Thoracic aorta (tissue), 2 donors: Measurements from ENCODE around the gene ZNRF3. TPM values are rescaled to one million over a fixed set of nuclear protein-coding genes. Genes with fewer than 3 reads are reported as not detected.

Experiments used
- ATAC-seq: fragments of 150-250 bp; one replicate; pipeline ENCODE4 v1.8.0; 2017; ENCODE audit warnings: low read depth; ENCODE audit not compliant: insufficient number of reproducible peaks, low FRiP score
- DNase-seq: peaks from one replicate; pipeline ENCODE4 v3.0.0-alpha.2; 2020; ENCODE audit warnings: low spot score
- H3K27ac ChIP-seq, 2 donors: fragments of 200-600 bp; sonication (generic); 1 replicate in 1 of 2; 2 replicates in 1 of 2; pipeline ENCODE4 v1.5.1; 2016; ENCODE audit warnings: mild to moderate bottlenecking in 2 of 2, moderate library complexity in 2 of 2
- H3K27me3 ChIP-seq: fragments of 200-600 bp; sonication (generic); replicated peaks from 2 replicates; pipeline ENCODE4 v1.6.0; 2016; ENCODE audit warnings: mild to moderate bottlenecking; ENCODE audit not compliant: insufficient read depth
- H3K36me3 ChIP-seq: fragments of 200-600 bp; sonication (generic); one replicate; pipeline ENCODE4 v1.5.1; 2016
- H3K4me1 ChIP-seq, 2 donors: fragments of 200-600 bp; sonication (generic); 1 replicate in 1 of 2; 2 replicates in 1 of 2; pipeline versions ENCODE4 v1.5.1 to v1.6.0; 2016; ENCODE audit warnings: low read depth in 2 of 2, mild to moderate bottlenecking in 1 of 2; ENCODE audit not compliant: control insufficient read depth in 1 of 2
- H3K4me3 ChIP-seq: fragments of 200-600 bp; sonication (generic); 2 replicates; pipeline ENCODE4 v1.5.1; 2016; ENCODE audit warnings: mild to moderate bottlenecking
- H3K9me3 ChIP-seq: fragments of 200-600 bp; sonication (generic); 2 replicates; pipeline ENCODE4 v1.5.1; 2016
- CTCF ChIP-seq: fragments of 200-600 bp; sonication (generic); IDR thresholded peaks from one replicate; pipeline ENCODE4 v1.5.1; 2019; ENCODE audit warnings: antibody characterized with exemption
- total RNA-seq, 2 donors: library from RNA; depleted of rRNA; stranded (reverse); fragments of >200 nt; gene quantifications; one replicate each; pipeline versions ENCODE4 v1.1.0 to v1.2.3, GENCODE V29; 2016

ZNRF3 gene
- total RNA-seq, 2 donors from 2014 or later, result 17.2 to 23.1 TPM

GRCh38 chr22:29060931-29061330, 177.6 kb downstream of the ZNRF3 start:
- no peak overlapping the region for H3K4me3 ChIP-seq
- H3K4me1 ChIP-seq, result no peaks in the 10 kb centered on the region
- no peak overlapping the region for H3K27ac ChIP-seq
- H3K9me3 ChIP-seq, result no peaks in the 10 kb centered on the region
- TF ChIP-seq CTCF, result no peak
- H3K27me3 ChIP-seq, result no peaks in the 10 kb centered on the region
- DNase-seq (no peak), ATAC-seq (no peak)
- H3K36me3 ChIP-seq, result no peaks in the 10 kb centered on the region

DNA sequence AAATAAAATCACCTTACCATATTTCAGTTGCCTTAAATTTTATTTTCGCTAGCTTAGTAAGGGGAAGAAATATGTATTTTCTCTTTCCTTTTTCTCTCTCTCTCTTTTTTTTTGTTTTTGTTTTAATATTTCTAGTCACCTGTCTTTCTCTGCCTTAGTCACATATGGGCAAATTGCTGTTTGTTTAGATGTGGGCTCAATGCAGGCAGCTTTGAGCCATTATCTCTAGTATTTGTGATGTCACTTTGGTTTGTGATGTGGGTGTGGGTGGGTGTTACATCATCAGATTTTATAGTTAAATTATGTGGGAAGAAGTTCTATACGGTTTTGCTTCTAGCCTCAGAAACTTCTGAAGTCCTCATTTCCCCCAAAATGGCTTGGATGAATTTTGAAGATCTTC, 178.4 kb downstream of the ZNRF3 start, which contains the start of gene C22orf31:
TSS of gene C22orf31 (minus strand) at position 59 of the 400 bp plus-strand sequence. CDS start at position 20, 39 bp downstream.
- Histone ChIP-seq H3K4me1 (no peaks in the 10 kb centered on the region), H3K9me3 (no peaks in the 10 kb centered on the region), H3K36me3 (no peaks in the 10 kb centered on the region), H3K4me3 (no peak within 1 kb of the TSS), H3K27me3 (no peaks in the 10 kb centered on the region), H3K27ac (no peak within 1 kb of the TSS)
- ATAC-seq, result no peak
- DNase-seq, result no peak
- no peak for TF ChIP-seq CTCF

DNA sequence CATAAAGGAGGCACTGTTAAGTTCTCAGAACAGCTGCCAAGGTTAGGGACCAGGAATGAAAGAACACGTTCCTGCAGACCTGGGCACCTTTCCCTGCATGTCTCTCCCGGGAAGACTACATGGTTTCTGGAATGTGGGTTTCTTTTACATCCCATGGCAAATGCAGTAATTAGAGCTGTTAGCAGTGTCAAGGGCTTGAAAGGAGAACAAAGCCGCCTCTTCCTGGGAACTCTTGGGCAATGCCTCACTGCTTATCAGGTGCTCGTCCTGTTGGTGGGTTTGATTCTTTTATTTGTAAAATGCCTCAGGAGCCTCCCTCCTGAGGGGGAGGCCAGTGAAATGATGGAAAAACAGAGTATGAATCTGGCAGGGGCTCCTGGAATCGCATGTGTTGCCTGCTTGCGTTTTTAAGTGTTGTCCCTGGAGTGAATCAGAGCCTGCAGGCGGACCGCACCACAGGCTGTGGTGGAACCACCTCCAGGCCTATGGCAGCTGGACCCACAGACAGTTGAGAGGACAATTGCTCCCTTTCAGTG, 179.0 kb downstream of the ZNRF3 start:
- Histone ChIP-seq H3K27me3 (no peaks in the 10 kb centered on the region), H3K36me3 (no peaks in the 10 kb centered on the region), H3K9me3 (no peaks in the 10 kb centered on the region), H3K4me1 (no peaks in the 10 kb centered on the region), H3K27ac (no peak overlapping the region), H3K4me3 (no peak overlapping the region)
- no peak for ATAC-seq
- TF ChIP-seq CTCF, result no peak
- no peak for DNase-seq

GRCh38 chr22:29065468-29066190, 182.3 kb downstream of the ZNRF3 start:
- Histone ChIP-seq H3K27me3 (no peaks in the 10 kb centered on the region), H3K27ac (no peak overlapping the region), H3K4me3 (no peak overlapping the region), H3K9me3 (no peaks in the 10 kb centered on the region), H3K4me1 (no peaks in the 10 kb centered on the region), H3K36me3 (no peaks in the 10 kb centered on the region)
- ATAC-seq (no peak), DNase-seq (no peak)
- no peak for TF ChIP-seq CTCF

DNA sequence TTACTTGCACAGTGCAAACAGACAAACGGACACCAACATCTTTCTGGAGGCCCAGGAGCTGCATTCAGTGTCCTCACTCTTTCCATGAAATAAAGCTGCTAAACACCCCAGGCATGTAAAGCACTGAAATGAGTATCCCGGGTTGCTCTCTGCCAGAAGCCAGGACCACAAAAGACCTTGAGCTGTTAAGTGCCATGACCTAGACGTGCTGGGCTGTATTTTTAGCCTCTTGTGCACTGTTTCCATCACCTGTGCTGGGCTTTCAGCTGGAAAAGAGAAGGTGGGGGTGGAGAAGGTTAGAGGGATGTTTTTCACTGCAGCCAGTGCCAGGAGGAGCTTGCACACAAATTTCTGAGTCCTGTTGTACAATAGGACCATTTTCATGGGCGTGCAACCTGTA, 186.1 kb downstream of the ZNRF3 start:
- DNase-seq (no peak), ATAC-seq (no peak)
- no peak overlapping the region for H3K27ac ChIP-seq
- H3K27me3 ChIP-seq, result no peaks in the 10 kb centered on the region
- no peak overlapping the region for H3K4me3 ChIP-seq
- H3K9me3 ChIP-seq, result no peaks in the 10 kb centered on the region
- H3K4me1 ChIP-seq, result peaks cover 15 to 28% of the 10 kb centered on the region in 2 donors
- no peaks in the 10 kb centered on the region for H3K36me3 ChIP-seq
- no peak for TF ChIP-seq CTCF
